Mammary epithelial cell (primary cell): ENCODE data around the gene WNT5B.

Experiments
- CTCF ChIP-seq, 2 donors: IDR thresholded peaks in 1 of 2; conservative IDR thresholded peaks in 1 of 2; 2 replicates each; pipeline ENCODE4 v1.5.1; 2011 to 2012; ENCODE audit warnings: inconsistent platforms in 2 of 2, low read length in 2 of 2, mild to moderate bottlenecking in 2 of 2, control low read depth in 1 of 2, low read depth in 1 of 2; ENCODE audit not compliant: insufficient read depth in 1 of 2; ENCODE audit errors: extremely low read depth in 1 of 2
- EZH2 ChIP-seq: IDR thresholded peaks from 2 replicates; pipeline ENCODE4 v1.6.1; 2012; ENCODE audit warnings: low read length, inconsistent platforms, borderline replicate concordance

GRCh38 chr12:1634149-1634548 is 5.1 kb downstream of the WNT5B start:
- TF ChIP-seq CTCF (conservative IDR thresholded peaks at IDR 0.05 in 1 of 2, IDR thresholded peaks at IDR 0.05 in 1 of 2; ENCODE audit: extremely low read depth in 1 of 2, insufficient read depth in 1 of 2, low read depth in 1 of 2, low read length in 2 of 2), result no peak
- no peak for TF ChIP-seq EZH2
